Activated CD4-positive, alpha-beta T cell treated with anti-CD3 and anti-CD28 coated beads, Interleukin-10, Interleukin-2, amounts not matched to agents 100 ng/mL and 50 ng/mL, durations not matched to agents 16 hours and 8 hours (primary cell): Measurements from ENCODE around the gene ABO.
"Not testable (repeated sequence)": the region's sequence is repeated elsewhere in the genome, so short reads cannot be mapped to it uniquely, and the experiment has no call there.

ENCODE experiments used
- DNase-seq: peaks from one replicate; pipeline ENCODE4 v3.0.0-alpha.2; 2020

Gene ABO

GRCh38 chr9:133275105-133276000 is at the start of gene ABO:
Gene ABO (minus strand): TSS chr9:133275201.
- no peak for DNase-seq

- no peak for DNase-seq
Measured at GRCh38 chr9:133323991-133324703, 49.1 kb upstream of the ABO start.

GRCh38 chr9:133323211-133323610 is 48.2 kb upstream of the ABO start:
- DNase-seq: no peak

GRCh38 chr9:133322701-133323100 is 47.7 kb upstream of the ABO start:
- DNase-seq: no peak

GRCh38 chr9:133321411-133321935 is 46.5 kb upstream of the ABO start:
- DNase-seq: no peak

GRCh38 chr9:133320421-133320881 is 45.5 kb upstream of the ABO start:
- no peak for DNase-seq

GRCh38 chr9:133317551-133317950 is 42.5 kb upstream of the ABO start:
- not testable (repeated sequence) for DNase-seq

- no peak for DNase-seq
Measured at GRCh38 chr9:133315997-133316396, 41.0 kb upstream of the ABO start.

GRCh38 chr9:133309608-133310007 is 34.6 kb upstream of the ABO start:
- no peak for DNase-seq

GRCh38 chr9:133307301-133307700 is 32.3 kb upstream of the ABO start:
- DNase-seq: no peak

- no peak for DNase-seq
Measured at GRCh38 chr9:133306242-133307204, 31.5 kb upstream of the ABO start.

GRCh38 chr9:133305731-133306130 is 30.7 kb upstream of the ABO start:
- DNase-seq: no peak

GRCh38 chr9:133304477-133305377 is 29.7 kb upstream of the ABO start:
- DNase-seq: no peak

- DNase-seq: no peak
Measured at GRCh38 chr9:133304158-133304470, 29.1 kb upstream of the ABO start.

GRCh38 chr9:133303266-133304157 is 28.5 kb upstream of the ABO start:
- no peak for DNase-seq

- no peak for DNase-seq
Measured at GRCh38 chr9:133301253-133302230, 26.5 kb upstream of the ABO start.

- not testable (repeated sequence) for DNase-seq
Measured at GRCh38 chr9:133299996-133300395, 25.0 kb upstream of the ABO start.

GRCh38 chr9:133294257-133294656 is 19.3 kb upstream of the ABO start:
- no peak for DNase-seq

- DNase-seq: no peak
Measured at GRCh38 chr9:133290751-133291302, 15.8 kb upstream of the ABO start.
